Stimulated activated CD4-positive, alpha-beta T cell treated with anti-CD3 and anti-CD28 coated beads, TNF-alpha, amount 100 ng/mL, for 1 hour (primary cell): ENCODE measurements around the gene GTPBP1.

Source experiments
- DNase-seq, 3 donors: peaks; one replicate each; pipeline ENCODE4 v3.0.0-alpha.2; 2020; ENCODE audit warnings: low read depth in 3 of 3, low spot score in 1 of 3

The GTPBP1 gene

DNA sequence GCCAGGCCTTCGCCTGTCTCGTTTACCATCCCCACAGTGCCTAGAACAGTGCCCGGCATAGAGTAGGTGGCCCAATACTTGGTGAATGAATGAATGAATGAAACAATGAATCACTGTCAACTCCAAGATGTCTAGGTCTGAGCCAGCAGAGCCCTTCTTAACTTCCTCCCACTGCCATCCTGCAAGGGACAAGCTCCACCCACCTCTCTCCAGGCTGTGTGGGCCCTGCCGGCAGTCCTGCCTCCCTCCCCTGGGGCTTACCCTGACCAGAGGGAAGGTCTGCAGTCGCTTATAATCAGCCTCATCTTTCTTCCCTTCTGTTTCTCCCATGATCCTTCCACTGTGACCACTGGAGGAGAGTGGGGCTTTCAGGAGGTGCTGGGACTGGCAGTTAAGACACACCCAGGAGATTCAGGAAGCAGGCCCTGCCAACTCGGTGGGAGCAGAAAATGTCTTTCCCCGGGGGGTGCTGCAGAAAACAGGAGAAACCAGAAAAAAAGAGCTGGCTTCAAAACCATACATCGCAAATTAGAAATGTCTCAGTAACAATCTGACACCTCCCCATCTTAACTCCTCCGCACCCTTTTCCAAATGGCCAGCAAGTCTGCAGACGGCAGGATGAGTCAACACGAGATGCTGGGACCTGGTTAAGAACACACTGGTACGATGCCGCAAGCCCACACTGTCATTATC is 76.8 kb downstream of the GTPBP1 start:
- no peak for DNase-seq
